Spinal cord (tissue), 10 donors: ENCODE measurements around the gene SLC44A4. TPM values are rescaled to one million over a fixed set of nuclear protein-coding genes. Genes with fewer than 3 reads are reported as not detected.

Source experiments
- DNase-seq, 6 donors: peaks; one replicate each; pipeline versions ENCODE4 v3.0.0 to v3.0.0-alpha.2; 2013 to 2015; ENCODE audit warnings: low spot score in 6 of 6, low read depth in 4 of 6
- H3K27ac ChIP-seq: one replicate; pipeline ENCODE4 v1.5.1; 2013; ENCODE audit warnings: low read depth, low read length, control low read depth
- H3K27me3 ChIP-seq: one replicate; pipeline ENCODE4 v1.6.1; 2013; ENCODE audit warnings: low read length; ENCODE audit not compliant: control insufficient read depth, insufficient read depth
- H3K36me3 ChIP-seq: one replicate; pipeline ENCODE4 v1.6.1; 2013; ENCODE audit warnings: low read length; ENCODE audit not compliant: control insufficient read depth, insufficient read depth
- H3K4me1 ChIP-seq: one replicate; pipeline ENCODE4 v1.6.1; 2013; ENCODE audit warnings: low read length; ENCODE audit not compliant: control insufficient read depth, insufficient read depth
- H3K4me3 ChIP-seq: one replicate; pipeline ENCODE4 v1.5.1; 2013; ENCODE audit warnings: low read depth, low read length, control low read depth
- H3K9me3 ChIP-seq: one replicate; pipeline ENCODE4 v1.6.1; 2013; ENCODE audit warnings: low read length; ENCODE audit not compliant: control insufficient read depth, insufficient read depth
- WGBS: methylation state at CpG from one replicate; pipeline ENCODE4 v1.1.5; 2013; ENCODE audit warnings: missing lambda C conversion rate; ENCODE audit not compliant: insufficient coverage; 5-methylcytosine and 5-hydroxymethylcytosine counted together
- polyA plus RNA-seq, 2 donors: library from polyadenylated mRNA; unstranded; fragments of 120-200 nt; gene quantifications; one replicate each; pipeline ENCODE4 v1.2.1, GENCODE V29; 2013; ENCODE audit not compliant: insufficient read length in 2 of 2
- total RNA-seq, 2 donors: library from RNA; depleted of rRNA in 1 of 2; stranded (reverse); fragments of 120-200 nt in 1 of 2; fragments of >200 nt in 1 of 2; gene quantifications; one replicate each; pipeline versions ENCODE4 v1.2.3 to v1.2.4, GENCODE V29; 2013 to 2014
- donor health status: healthy.

SLC44A4 gene
- total and polyA plus RNA-seq, 4 donors, result 0.20 to 1.1 (median 0.77) TPM

DNA sequence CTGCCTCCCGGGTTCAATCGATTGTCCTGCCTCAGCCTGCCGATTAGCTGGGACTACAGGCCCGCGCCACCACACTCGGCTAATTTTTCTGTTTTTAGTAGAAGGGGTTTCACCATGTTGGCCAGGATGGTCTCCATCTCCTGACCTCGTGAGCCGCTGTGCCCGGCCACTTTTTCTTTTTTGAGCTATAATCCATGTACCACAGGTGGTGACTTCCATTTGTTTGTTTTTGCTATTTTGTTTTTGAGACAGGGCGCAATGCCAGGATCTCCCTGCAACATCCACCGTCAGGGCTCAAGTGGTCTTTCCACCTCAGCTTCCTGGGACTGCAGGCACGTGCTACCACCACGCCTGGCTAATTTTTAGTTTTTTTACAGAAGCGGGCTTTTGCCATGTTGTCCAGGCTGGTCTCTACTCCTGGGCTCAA, 42.7 kb downstream of the SLC44A4 start:
- Histone ChIP-seq H3K4me1 (peaks cover 44% of the 10 kb centered on the region), H3K36me3 (peaks cover 39% of the 10 kb centered on the region), H3K4me3 (peak overlapping the region; percentile 98), H3K27ac (peak overlapping the region; percentile 41), H3K9me3 (no peaks in the 10 kb centered on the region), H3K27me3 (no peaks in the 10 kb centered on the region)
- DNase-seq, result no peak
- WGBS, result 60% methylated on average over 7 of the region's 14 CpGs

DNA sequence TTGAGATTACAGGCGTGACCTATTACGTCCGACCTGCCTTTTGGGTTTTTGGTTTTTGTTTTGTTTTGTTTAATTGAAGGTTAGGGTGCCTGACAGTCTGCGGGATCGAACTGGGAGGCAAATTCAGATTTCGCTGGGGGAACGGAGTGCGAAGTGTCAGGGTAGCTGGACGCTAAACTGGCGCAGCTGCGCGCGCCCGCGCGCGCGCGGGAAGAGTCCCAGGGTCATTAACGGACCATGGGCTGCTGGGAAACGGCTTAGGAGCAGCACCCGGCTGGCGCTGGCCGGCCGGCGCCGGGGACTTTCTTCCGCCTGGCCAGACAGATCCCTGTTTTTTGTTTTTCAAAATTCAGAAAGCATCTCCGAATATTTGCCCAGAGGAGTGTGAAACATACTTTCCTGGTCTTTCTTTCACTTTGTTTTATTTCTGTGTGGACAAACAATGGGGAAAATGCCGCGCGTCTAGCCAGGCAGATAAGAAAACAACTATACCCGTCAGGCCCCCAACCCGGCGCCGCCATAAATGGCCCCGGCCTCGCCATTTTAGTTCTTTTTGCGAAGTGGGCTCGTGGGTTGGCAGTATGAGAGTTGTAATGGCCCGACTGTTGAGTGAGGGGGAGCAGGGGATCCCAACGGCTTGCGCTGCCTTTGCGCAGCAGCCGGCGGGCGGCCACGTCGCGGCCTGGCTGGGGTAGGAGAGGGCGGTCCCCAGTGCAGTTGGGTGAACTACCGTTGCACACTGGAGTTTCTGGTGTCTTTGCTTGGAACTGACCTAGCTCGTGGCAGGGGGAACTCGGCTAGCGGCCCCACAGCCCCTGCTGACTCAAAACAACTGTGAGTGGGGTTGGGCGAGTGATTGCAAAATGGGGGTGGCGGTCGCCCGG, 44.2 kb downstream of the SLC44A4 start:
- H3K4me1 ChIP-seq, result peaks cover 44% of the 10 kb centered on the region
- under 1% methylated on average over 56 of the region's 59 CpGs for WGBS
- H3K9me3 ChIP-seq, result no peaks in the 10 kb centered on the region
- H3K27me3 ChIP-seq, result no peaks in the 10 kb centered on the region
- peaks cover 26% of the 10 kb centered on the region for H3K36me3 ChIP-seq
- DNase-seq, result peak in 5 of 6 donors; percentile 79 to 95 (median 89)
- H3K27ac ChIP-seq, result peak overlapping the region; percentile 99
- peak overlapping the region; percentile 98 for H3K4me3 ChIP-seq

DNA sequence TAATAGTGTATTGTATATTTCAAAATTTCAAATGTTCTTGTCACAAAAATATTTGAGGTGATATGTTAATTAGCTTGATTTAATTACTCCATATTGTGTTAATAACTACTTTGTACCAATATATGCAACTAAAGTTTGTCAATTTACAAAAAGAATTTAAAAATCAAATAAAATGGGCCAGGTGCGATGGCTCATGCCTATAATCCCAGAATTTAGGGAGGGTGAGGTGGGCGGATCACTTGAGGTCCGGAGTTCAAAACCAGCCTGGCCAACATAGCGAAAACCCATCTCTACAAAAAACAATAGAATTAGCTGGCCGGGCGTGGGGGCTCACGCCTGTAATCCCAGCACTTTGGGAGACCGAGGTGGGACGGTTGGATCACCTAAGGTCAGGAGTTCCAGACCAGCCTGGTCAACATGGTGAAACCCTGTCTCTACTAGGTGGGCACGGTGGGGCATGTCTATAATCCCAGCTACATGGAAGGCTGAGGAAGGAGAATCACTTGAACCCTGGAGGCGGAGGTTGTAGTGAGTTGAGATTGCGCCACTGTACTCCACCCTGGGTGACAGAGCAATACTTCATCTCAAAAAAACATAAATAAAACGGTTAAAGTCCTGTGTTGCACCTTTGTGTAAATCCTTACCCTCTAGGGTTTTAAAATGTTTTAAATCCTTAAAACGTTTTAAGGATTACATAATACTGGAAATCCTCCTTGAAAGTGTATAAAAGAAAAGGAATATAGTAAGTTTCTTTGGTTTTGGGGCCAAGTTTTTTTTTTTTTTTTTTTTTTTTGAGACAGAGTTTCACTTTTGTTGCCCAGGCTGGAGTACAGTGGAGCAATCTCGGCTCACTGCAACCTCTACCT, 47.2 kb downstream of the SLC44A4 start:
- Histone ChIP-seq H3K4me3 (peak overlapping the region; percentile 77), H3K27me3 (no peaks in the 10 kb centered on the region), H3K36me3 (no peaks in the 10 kb centered on the region), H3K9me3 (no peaks in the 10 kb centered on the region), H3K4me1 (peaks cover 29% of the 10 kb centered on the region), H3K27ac (no peak overlapping the region)
- WGBS, result 93% methylated on average over 6 of the region's 15 CpGs
- DNase-seq, result no peak

GRCh38 chr6:31830886-31831335, 47.9 kb downstream of the SLC44A4 start:
- H3K4me1 ChIP-seq, result peaks cover 29% of the 10 kb centered on the region
- no peaks in the 10 kb centered on the region for H3K36me3 ChIP-seq
- DNase-seq, result no peak
- peak overlapping the region; percentile 77 for H3K4me3 ChIP-seq
- no peaks in the 10 kb centered on the region for H3K9me3 ChIP-seq
- WGBS, result 87% methylated on average over 3 of the region's 6 CpGs
- H3K27me3 ChIP-seq, result no peaks in the 10 kb centered on the region
- peak overlapping the region; percentile 94 for H3K27ac ChIP-seq

GRCh38 chr6:31829633-31830283, 49.0 kb downstream of the SLC44A4 start:
- peaks cover 25% of the 10 kb centered on the region for H3K4me1 ChIP-seq
- peak overlapping the region; percentile 77 for H3K4me3 ChIP-seq
- no peaks in the 10 kb centered on the region for H3K9me3 ChIP-seq
- no peaks in the 10 kb centered on the region for H3K27me3 ChIP-seq
- H3K27ac ChIP-seq, result peak overlapping the region; percentile 94
- WGBS, result 0% methylated on average over 9 of the region's 15 CpGs
- no peaks in the 10 kb centered on the region for H3K36me3 ChIP-seq
- peak in 3 of 6 donors; percentile 73 to 90 (median 84) for DNase-seq

- 0% methylated on average over 43 of the region's 56 CpGs for WGBS
- no peaks in the 10 kb centered on the region for H3K36me3 ChIP-seq
- H3K4me3 ChIP-seq, result peak within 1 kb of the TSS; percentile 87
- peak; percentile 97 to 100 (median 99) for DNase-seq
- no peaks in the 10 kb centered on the region for H3K27me3 ChIP-seq
- peak within 1 kb of the TSS; percentile 99 for H3K27ac ChIP-seq
- peaks cover 19% of the 10 kb centered on the region for H3K4me1 ChIP-seq
- H3K9me3 ChIP-seq, result no peaks in the 10 kb centered on the region
Measured at GRCh38 chr6:31827286-31828079, 51.3 kb downstream of the SLC44A4 start, which contains the start of gene HSPA1B. Gene HSPA1B (plus strand): TSS chr6:31827738. CDS start chr6:31827951, 213 bp downstream.

GRCh38 chr6:31826793-31827285, 52.0 kb downstream of the SLC44A4 start:
- Histone ChIP-seq H3K27ac (peak overlapping the region; percentile 99), H3K4me1 (peaks cover 25% of the 10 kb centered on the region), H3K4me3 (peak overlapping the region; percentile 87), H3K9me3 (no peaks in the 10 kb centered on the region), H3K36me3 (no peaks in the 10 kb centered on the region), H3K27me3 (no peaks in the 10 kb centered on the region)
- 0% methylated on average over 8 of the region's 13 CpGs for WGBS
- no peak for DNase-seq

DNA sequence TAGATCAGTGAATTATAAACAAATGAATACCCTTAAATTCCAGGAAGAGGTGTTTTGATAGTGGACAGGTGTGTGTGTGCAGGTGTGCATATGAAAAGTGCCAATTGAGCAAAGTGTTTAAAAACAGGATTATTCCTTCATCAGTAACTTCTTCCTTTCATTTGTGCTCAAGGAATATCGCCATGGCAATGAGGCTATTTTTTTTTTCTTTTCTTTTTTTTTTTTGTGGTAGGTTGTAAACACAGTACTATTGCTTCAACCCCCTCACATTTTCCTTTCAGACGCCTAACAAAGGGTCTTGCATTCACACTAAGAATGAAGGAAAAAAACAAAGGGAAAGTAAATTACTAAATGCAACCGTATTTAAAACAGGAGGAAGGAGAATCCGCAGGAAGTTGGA, 53.2 kb downstream of the SLC44A4 start:
- Histone ChIP-seq H3K4me1 (peaks cover 29% of the 10 kb centered on the region), H3K4me3 (no peak overlapping the region), H3K27ac (peak overlapping the region; percentile 99)

More for the DNA sequence above, 53.2 kb downstream of the SLC44A4 start:
- Histone ChIP-seq H3K27me3 (no peaks in the 10 kb centered on the region), H3K36me3 (no peaks in the 10 kb centered on the region), H3K9me3 (no peaks in the 10 kb centered on the region)
- no CpG with 5 or more reads among the region's 4 CpGs for WGBS
- no peak for DNase-seq
